HEK293 (cell line): Measurements from ENCODE around the gene TRPM7.

Experiments
- CTCF ChIA-PET: fragments of 350-600 bp; formaldehyde crosslinking; extraction: SDS; loops from one replicate; lab custom pipeline; 2021; ENCODE audit warnings: antibody characterized with exemption; lab: Yijun Ruan, JAX
- POLR2A ChIA-PET: fragments of 300-600 bp; formaldehyde crosslinking; extraction: SDS; loops from one replicate; lab custom pipeline; 2020; ENCODE audit warnings: antibody characterized with exemption, inconsistent platforms; lab: Yijun Ruan, JAX
- H3K27ac ChIP-seq: fragments of 200-500 bp; sonication (Bioruptor generic); 2 replicates; pipeline ENCODE4 v1.5.1; 2014; ENCODE audit warnings: low read depth, low read length, control low read depth, inconsistent platforms; ENCODE audit errors: extremely low read depth
- H3K36me3 ChIP-seq, 2 experiments: fragments of 200-500 bp in 1 of 2; sonication (Bioruptor generic) in 1 of 2; 1 replicate in 1 of 2; 2 replicates in 1 of 2; pipeline ENCODE4 v1.5.1; 2014 to 2017; ENCODE audit warnings: inconsistent platforms in 2 of 2, low read length in 2 of 2; ENCODE audit not compliant: control insufficient read depth in 2 of 2, insufficient read depth in 1 of 2
- H3K4me1 ChIP-seq: fragments of 200-500 bp; sonication (Bioruptor generic); 2 replicates; pipeline ENCODE4 v1.5.1; 2014; ENCODE audit warnings: mild to moderate bottlenecking, low read length, inconsistent platforms; ENCODE audit not compliant: control insufficient read depth, insufficient read depth
- H3K4me3 ChIP-seq: 2 replicates; pipeline ENCODE4 v1.5.1; 2011; ENCODE audit warnings: low read depth, mild to moderate bottlenecking, control low read depth, low read length, moderate library complexity
- H3K9me3 ChIP-seq: fragments of 200-500 bp; sonication (Bioruptor generic); 2 replicates; pipeline ENCODE4 v1.5.1; 2014; ENCODE audit warnings: low read depth, low read length, inconsistent platforms; ENCODE audit not compliant: control insufficient read depth, insufficient read depth
- GLI2 ChIP-seq: fragments of 450-650 bp; formaldehyde crosslinking; IDR thresholded peaks from 2 replicates; pipeline ENCODE4; 2017; ENCODE audit warnings: missing biosample characterization, missing genetic modification characterization, low read depth, borderline replicate concordance
- GLIS1 ChIP-seq: fragments of 450-650 bp; formaldehyde crosslinking; IDR thresholded peaks from 2 replicates; pipeline ENCODE4 v1.5.1; 2016; ENCODE audit warnings: missing biosample characterization, missing genetic modification characterization
- HOXD13 ChIP-seq: sonication (generic); formaldehyde crosslinking; IDR thresholded peaks from 2 replicates; pipeline ENCODE4 v1.8.0; 2022; ENCODE audit warnings: missing genetic modification reagents, borderline replicate concordance
- KLF7 ChIP-seq: fragments of 450-650 bp; formaldehyde crosslinking; IDR thresholded peaks from 2 replicates; pipeline ENCODE4 v1.5.1; 2016; ENCODE audit warnings: missing biosample characterization, missing genetic modification characterization, borderline replicate concordance
- SETDB1 ChIP-seq: IDR thresholded peaks from one replicate; pipeline ENCODE4 v1.6.1; 2017; ENCODE audit warnings: mild to moderate bottlenecking, low read length, moderate library complexity, mixed read lengths; ENCODE audit not compliant: insufficient read length
- ZNF169 ChIP-seq: fragments of 450-650 bp; formaldehyde crosslinking; IDR thresholded peaks from 2 replicates; pipeline ENCODE4 v1.5.1; 2016; ENCODE audit warnings: missing biosample characterization, missing genetic modification characterization
- ZNF184 ChIP-seq: fragments of 450-650 bp; IDR thresholded peaks from 2 replicates; pipeline ENCODE4 v1.5.1; 2018; ENCODE audit warnings: missing biosample characterization, mild to moderate bottlenecking, missing genetic modification characterization
- ZNF248 ChIP-seq: fragments of 450-650 bp; formaldehyde crosslinking; IDR thresholded peaks from 2 replicates; pipeline ENCODE4 v1.5.1; 2017; ENCODE audit warnings: missing biosample characterization, missing genetic modification characterization
- ZNF530 ChIP-seq: fragments of 450-650 bp; formaldehyde crosslinking; IDR thresholded peaks from 2 replicates; pipeline ENCODE4 v1.5.1; 2016; ENCODE audit warnings: low read depth, missing biosample characterization, missing genetic modification characterization
- ZNF549 ChIP-seq: fragments of 450-650 bp; IDR thresholded peaks from 2 replicates; pipeline ENCODE4 v1.5.1; 2018; ENCODE audit warnings: missing biosample characterization, missing genetic modification characterization, mild to moderate bottlenecking, inconsistent platforms, moderate library complexity
- ZNF555 ChIP-seq: fragments of 450-650 bp; formaldehyde crosslinking; conservative IDR thresholded peaks from 2 replicates; pipeline ENCODE4 v1.5.1; 2017; ENCODE audit warnings: missing biosample characterization, mild to moderate bottlenecking, missing genetic modification characterization, inconsistent platforms
- ZNF660 ChIP-seq: fragments of 450-650 bp; IDR thresholded peaks from 2 replicates; pipeline ENCODE4 v1.5.1; 2018; ENCODE audit warnings: missing biosample characterization, mild to moderate bottlenecking, missing genetic modification characterization
- TF ChIP-seq, protein P1 (sequence below): fragments of 450-650 bp; formaldehyde crosslinking; IDR thresholded peaks from 2 replicates; pipeline ENCODE4 v1.5.1; 2016; ENCODE audit warnings: missing biosample characterization, missing genetic modification characterization
- TF ChIP-seq, protein P2 (sequence below): fragments of 450-650 bp; formaldehyde crosslinking; conservative IDR thresholded peaks from 2 replicates; pipeline ENCODE4 v1.5.1; 2016; ENCODE audit warnings: low read depth, missing biosample characterization, missing genetic modification characterization
- TF ChIP-seq, protein P3 (sequence below): IDR thresholded peaks from 2 replicates; pipeline ENCODE4 v1.6.1; 2011; ENCODE audit warnings: mild to moderate bottlenecking, low read depth, low read length, borderline replicate concordance
- TF ChIP-seq, protein P4 (sequence below): fragments of 450-650 bp; IDR thresholded peaks from 2 replicates; pipeline ENCODE4 v1.5.1; 2018; ENCODE audit warnings: missing biosample characterization, mild to moderate bottlenecking, missing genetic modification characterization
- TF ChIP-seq, protein P5 (sequence below): fragments of 450-650 bp; formaldehyde crosslinking; IDR thresholded peaks from 2 replicates; pipeline ENCODE4 v1.5.1; 2016; ENCODE audit warnings: missing biosample characterization, missing genetic modification characterization
- TF ChIP-seq, protein P6 (sequence below): fragments of 450-650 bp; formaldehyde crosslinking; IDR thresholded peaks from 2 replicates; pipeline ENCODE4 v1.5.1; 2016; ENCODE audit warnings: missing biosample characterization, missing genetic modification characterization

Gene TRPM7

DNA sequence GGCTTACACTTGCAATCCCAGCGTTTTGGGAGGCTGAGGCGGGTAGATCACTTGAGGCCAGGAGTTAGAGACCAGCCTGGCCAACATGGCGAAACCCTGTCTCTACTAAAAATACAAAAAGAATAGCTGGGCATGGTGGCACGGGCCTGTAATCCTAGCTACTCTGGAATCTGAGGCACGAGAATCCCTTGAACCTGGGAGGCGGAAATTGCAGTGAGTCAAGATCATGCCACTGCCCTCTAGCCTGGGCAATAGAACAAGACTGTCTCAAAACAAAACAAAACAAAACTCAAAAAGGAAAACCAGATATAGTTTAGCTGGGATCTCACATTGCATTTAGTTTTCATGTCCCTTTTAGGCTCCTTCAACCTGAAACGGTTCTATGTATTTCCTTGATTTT is 137.3 kb downstream of the TRPM7 start:
- no peaks in the 10 kb centered on the region for H3K9me3 ChIP-seq
- H3K27ac ChIP-seq: no peak overlapping the region
- H3K4me1 ChIP-seq: no peaks in the 10 kb centered on the region
- H3K4me3 ChIP-seq: no peak overlapping the region
- no peaks in the 10 kb centered on the region for H3K36me3 ChIP-seq
- CTCF ChIA-PET: no interaction called here
- TF ChIP-seq ZNF184 (tag by site-specific recombination) (no peak), ZNF530 (tag by site-specific recombination) (no peak)
- TF ChIP-seq, protein P1, sequence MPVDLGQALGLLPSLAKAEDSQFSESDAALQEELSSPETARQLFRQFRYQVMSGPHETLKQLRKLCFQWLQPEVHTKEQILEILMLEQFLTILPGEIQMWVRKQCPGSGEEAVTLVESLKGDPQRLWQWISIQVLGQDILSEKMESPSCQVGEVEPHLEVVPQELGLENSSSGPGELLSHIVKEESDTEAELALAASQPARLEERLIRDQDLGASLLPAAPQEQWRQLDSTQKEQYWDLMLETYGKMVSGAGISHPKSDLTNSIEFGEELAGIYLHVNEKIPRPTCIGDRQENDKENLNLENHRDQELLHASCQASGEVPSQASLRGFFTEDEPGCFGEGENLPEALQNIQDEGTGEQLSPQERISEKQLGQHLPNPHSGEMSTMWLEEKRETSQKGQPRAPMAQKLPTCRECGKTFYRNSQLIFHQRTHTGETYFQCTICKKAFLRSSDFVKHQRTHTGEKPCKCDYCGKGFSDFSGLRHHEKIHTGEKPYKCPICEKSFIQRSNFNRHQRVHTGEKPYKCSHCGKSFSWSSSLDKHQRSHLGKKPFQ (tag by site-specific recombination): no peak
- TF ChIP-seq, all 188 proteins: peak for 0
- POLR2A ChIA-PET: no interaction called here

DNA sequence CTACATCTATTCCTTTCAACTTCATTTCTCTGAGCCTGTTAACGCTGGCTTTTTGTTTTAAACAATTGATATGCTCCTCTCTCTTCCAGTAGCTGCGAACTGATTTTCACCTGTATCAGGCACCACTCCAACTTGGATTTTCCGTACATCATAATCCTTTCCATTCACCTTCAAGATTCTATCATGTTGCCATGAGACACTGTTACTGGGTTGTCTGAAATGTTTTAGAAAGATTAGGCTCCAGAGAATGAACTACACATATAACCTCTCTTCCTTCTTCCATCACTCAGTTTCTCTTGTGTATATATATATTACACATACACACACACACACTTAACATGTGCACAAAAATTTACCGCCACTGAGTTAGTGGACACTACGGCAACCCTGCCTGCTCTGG is 140.0 kb downstream of the TRPM7 start, which contains the start of gene USP50:
Gene USP50 (minus strand): TSS at position 101 of the 400 bp plus-strand sequence. CDS start 141 bp downstream, outside the sequence.
- POLR2A ChIA-PET: no interaction called here
- H3K4me3 ChIP-seq: no peak within 1 kb of the TSS
- CTCF ChIA-PET: interaction anchor here (1.0 kb wide), 1 partner anchor 17 kb away, joined by 3 read pairs; no protein-coding TSS in a partner anchor

DNA sequence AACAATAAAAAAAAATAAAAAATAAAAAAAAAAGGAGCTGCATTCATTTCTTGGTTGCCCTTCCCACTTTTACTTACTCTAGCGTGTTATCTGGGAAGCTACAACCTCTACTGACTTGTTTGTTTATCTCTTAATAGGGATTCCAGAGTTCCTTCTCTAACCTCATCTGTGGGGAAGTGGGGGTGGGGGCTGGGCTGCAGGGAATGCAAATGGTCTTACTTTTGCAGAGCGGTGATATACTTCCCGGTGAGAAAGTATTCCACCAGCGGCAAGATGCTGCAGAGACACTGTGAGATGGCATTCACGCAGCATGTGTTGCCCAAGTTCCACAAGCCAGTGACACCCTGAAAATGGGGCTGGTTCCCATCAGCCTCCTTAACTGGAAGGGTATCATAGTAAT is 142.2 kb downstream of the TRPM7 start:
- H3K36me3 ChIP-seq: no peaks in the 10 kb centered on the region
- no peaks in the 10 kb centered on the region for H3K4me1 ChIP-seq
- ChIA-PET POLR2A (no interaction called here), CTCF (no interaction called here)
- no peak overlapping the region for H3K27ac ChIP-seq
- H3K9me3 ChIP-seq: no peaks in the 10 kb centered on the region
- no peak overlapping the region for H3K4me3 ChIP-seq
- no peak for TF ChIP-seq ZNF555 (tag by site-specific recombination)
- TF ChIP-seq GLIS1 (tag by site-specific recombination): no peak
- TF ChIP-seq, protein P2, sequence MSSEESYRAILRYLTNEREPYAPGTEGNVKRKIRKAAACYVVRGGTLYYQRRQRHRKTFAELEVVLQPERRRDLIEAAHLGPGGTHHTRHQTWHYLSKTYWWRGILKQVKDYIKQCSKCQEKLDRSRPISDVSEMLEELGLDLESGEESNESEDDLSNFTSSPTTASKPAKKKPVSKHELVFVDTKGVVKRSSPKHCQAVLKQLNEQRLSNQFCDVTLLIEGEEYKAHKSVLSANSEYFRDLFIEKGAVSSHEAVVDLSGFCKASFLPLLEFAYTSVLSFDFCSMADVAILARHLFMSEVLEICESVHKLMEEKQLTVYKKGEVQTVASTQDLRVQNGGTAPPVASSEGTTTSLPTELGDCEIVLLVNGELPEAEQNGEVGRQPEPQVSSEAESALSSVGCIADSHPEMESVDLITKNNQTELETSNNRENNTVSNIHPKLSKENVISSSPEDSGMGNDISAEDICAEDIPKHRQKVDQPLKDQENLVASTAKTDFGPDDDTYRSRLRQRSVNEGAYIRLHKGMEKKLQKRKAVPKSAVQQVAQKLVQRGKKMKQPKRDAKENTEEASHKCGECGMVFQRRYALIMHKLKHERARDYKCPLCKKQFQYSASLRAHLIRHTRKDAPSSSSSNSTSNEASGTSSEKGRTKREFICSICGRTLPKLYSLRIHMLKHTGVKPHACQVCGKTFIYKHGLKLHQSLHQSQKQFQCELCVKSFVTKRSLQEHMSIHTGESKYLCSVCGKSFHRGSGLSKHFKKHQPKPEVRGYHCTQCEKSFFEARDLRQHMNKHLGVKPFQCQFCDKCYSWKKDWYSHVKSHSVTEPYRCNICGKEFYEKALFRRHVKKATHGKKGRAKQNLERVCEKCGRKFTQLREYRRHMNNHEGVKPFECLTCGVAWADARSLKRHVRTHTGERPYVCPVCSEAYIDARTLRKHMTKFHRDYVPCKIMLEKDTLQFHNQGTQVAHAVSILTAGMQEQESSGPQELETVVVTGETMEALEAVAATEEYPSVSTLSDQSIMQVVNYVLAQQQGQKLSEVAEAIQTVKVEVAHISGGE (tag by site-specific recombination): no peak
- no peak for TF ChIP-seq ZNF248 (tag by site-specific recombination)
- TF ChIP-seq, protein P3, sequence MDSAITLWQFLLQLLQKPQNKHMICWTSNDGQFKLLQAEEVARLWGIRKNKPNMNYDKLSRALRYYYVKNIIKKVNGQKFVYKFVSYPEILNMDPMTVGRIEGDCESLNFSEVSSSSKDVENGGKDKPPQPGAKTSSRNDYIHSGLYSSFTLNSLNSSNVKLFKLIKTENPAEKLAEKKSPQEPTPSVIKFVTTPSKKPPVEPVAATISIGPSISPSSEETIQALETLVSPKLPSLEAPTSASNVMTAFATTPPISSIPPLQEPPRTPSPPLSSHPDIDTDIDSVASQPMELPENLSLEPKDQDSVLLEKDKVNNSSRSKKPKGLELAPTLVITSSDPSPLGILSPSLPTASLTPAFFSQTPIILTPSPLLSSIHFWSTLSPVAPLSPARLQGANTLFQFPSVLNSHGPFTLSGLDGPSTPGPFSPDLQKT: no peak
- TF ChIP-seq, protein P4, sequence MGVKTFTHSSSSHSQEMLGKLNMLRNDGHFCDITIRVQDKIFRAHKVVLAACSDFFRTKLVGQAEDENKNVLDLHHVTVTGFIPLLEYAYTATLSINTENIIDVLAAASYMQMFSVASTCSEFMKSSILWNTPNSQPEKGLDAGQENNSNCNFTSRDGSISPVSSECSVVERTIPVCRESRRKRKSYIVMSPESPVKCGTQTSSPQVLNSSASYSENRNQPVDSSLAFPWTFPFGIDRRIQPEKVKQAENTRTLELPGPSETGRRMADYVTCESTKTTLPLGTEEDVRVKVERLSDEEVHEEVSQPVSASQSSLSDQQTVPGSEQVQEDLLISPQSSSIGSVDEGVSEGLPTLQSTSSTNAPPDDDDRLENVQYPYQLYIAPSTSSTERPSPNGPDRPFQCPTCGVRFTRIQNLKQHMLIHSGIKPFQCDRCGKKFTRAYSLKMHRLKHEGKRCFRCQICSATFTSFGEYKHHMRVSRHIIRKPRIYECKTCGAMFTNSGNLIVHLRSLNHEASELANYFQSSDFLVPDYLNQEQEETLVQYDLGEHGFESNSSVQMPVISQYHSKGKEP (tag by site-specific recombination): no peak
- no peak for TF ChIP-seq ZNF660
- no peak for TF ChIP-seq ZNF169 (tag by site-specific recombination)
- no peak for TF ChIP-seq ZNF549 (tag by site-specific recombination)
- no peak for TF ChIP-seq GLI2
- no peak for TF ChIP-seq HOXD13 (CRISPR knock-in tag)

More for the DNA sequence above, 140.0 kb downstream of the TRPM7 start, which contains the start of gene USP50:
- TF ChIP-seq, protein P5, sequence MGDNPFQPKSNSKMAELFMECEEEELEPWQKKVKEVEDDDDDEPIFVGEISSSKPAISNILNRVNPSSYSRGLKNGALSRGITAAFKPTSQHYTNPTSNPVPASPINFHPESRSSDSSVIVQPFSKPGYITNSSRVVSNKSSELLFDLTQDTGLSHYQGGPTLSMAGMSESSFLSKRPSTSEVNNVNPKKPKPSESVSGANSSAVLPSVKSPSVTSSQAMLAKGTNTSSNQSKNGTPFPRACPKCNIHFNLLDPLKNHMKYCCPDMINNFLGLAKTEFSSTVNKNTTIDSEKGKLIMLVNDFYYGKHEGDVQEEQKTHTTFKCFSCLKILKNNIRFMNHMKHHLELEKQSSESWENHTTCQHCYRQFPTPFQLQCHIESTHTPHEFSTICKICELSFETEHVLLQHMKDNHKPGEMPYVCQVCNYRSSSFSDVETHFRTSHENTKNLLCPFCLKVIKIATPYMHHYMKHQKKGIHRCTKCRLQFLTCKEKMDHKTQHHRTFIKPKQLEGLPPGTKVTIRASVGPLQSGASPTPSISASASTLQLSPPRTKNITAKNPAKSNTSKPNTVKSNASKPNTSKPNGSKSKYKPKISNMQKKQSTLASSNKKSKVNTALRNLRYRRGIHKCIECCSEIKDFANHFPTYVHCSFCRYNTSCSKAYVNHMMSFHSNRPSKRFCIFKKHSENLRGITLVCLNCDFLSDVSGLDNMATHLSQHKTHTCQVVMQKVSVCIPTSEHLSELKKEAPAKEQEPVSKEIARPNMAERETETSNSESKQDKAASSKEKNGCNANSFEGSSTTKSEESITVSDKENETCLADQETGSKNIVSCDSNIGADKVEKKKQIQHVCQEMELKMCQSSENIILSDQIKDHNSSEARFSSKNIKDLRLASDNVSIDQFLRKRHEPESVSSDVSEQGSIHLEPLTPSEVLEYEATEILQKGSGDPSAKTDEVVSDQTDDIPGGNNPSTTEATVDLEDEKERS: no peak
- TF ChIP-seq, protein P6, sequence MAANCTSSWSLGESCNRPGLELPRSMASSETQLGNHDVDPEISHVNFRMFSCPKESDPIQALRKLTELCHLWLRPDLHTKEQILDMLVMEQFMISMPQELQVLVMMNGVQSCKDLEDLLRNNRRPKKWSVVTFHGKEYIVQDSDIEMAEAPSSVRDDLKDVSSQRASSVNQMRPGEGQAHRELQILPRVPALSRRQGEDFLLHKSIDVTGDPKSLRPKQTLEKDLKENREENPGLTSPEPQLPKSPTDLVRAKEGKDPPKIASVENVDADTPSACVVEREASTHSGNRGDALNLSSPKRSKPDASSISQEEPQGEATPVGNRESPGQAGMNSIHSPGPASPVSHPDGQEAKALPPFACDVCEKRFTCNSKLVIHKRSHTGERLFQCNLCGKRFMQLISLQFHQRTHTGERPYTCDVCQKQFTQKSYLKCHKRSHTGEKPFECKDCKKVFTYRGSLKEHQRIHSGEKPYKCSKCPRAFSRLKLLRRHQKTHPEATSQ (tag by site-specific recombination): no peak
- TF ChIP-seq KLF7 (no peak), SETDB1 (no peak)
- Histone ChIP-seq H3K4me1 (no peaks in the 10 kb centered on the region), H3K9me3 (no peaks in the 10 kb centered on the region), H3K36me3 (no peaks in the 10 kb centered on the region), H3K27ac (no peak within 1 kb of the TSS)
